DND-41 (cell line): ENCODE results near the gene EDNRA.

Source experiments
- EZH2 ChIP-seq: IDR thresholded peaks from 3 replicates; pipeline ENCODE4 v1.6.1; 2012; ENCODE audit warnings: borderline replicate concordance, low read depth, mild to moderate bottlenecking, moderate library complexity, low read length, inconsistent platforms; ENCODE audit not compliant: severe bottlenecking
- TF ChIP-seq, protein P1 (sequence below): IDR thresholded peaks from 2 replicates; pipeline ENCODE4 v1.5.1; 2012; ENCODE audit warnings: borderline replicate concordance, low read length, moderate library complexity, mild to moderate bottlenecking; ENCODE audit not compliant: poor library complexity, severe bottlenecking; ENCODE audit errors: extremely low read depth

DNA sequence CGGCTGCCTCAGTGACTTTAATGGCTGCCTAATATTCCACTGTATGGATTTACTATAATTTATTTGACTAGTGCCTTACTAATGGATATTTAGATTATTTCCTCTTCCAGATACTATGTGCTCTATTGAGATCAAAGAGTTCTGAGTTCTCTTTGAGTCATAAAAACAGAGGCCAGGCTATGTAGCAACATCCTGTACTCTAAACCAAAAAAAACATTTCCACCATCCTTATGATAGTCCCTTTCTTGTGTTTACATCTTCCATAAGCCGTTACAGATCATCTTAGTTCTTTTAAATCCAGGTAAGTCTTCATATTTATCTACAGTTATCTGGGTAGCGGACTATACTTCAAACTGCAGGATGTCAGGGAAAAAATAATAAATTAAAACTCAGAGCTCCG is 79.7 kb downstream of the EDNRA start:
- TF ChIP-seq, protein P1, sequence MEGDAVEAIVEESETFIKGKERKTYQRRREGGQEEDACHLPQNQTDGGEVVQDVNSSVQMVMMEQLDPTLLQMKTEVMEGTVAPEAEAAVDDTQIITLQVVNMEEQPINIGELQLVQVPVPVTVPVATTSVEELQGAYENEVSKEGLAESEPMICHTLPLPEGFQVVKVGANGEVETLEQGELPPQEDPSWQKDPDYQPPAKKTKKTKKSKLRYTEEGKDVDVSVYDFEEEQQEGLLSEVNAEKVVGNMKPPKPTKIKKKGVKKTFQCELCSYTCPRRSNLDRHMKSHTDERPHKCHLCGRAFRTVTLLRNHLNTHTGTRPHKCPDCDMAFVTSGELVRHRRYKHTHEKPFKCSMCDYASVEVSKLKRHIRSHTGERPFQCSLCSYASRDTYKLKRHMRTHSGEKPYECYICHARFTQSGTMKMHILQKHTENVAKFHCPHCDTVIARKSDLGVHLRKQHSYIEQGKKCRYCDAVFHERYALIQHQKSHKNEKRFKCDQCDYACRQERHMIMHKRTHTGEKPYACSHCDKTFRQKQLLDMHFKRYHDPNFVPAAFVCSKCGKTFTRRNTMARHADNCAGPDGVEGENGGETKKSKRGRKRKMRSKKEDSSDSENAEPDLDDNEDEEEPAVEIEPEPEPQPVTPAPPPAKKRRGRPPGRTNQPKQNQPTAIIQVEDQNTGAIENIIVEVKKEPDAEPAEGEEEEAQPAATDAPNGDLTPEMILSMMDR, result no peak
- TF ChIP-seq EZH2, result no peak
